AG04449 (cell line): ENCODE data around the gene FGF19.

ENCODE experiments used
- CTCF ChIA-PET: fragments of 350-600 bp; formaldehyde crosslinking; extraction: SDS; loops from one replicate; lab custom pipeline; 2021; ENCODE audit warnings: antibody characterized with exemption; lab: Yijun Ruan, JAX
- POLR2A ChIA-PET: fragments of 400-600, 350-600 bp; formaldehyde crosslinking; extraction: SDS; loops from one replicate; lab custom pipeline; 2020; ENCODE audit warnings: antibody characterized with exemption, inconsistent platforms; lab: Yijun Ruan, JAX
- DNase-seq: peaks from one replicate; pipeline ENCODE4 v3.0.0-alpha.2; 2010; ENCODE audit warnings: low read depth, low spot score
- H3K4me3 ChIP-seq: 2 replicates; pipeline ENCODE4 v1.5.1; 2011; ENCODE audit warnings: low read depth, mild to moderate bottlenecking, control low read depth, low read length
- CTCF ChIP-seq: IDR thresholded peaks from one replicate; pipeline ENCODE4 v1.5.1; 2011; ENCODE audit warnings: mild to moderate bottlenecking, moderate library complexity, low read length, control low read depth, inconsistent platforms; ENCODE audit not compliant: insufficient read depth; ENCODE audit errors: missing control alignments

FGF19 gene

GRCh38 chr11:69732910-69733309 is 29.1 kb upstream of the FGF19 start:
- TF ChIP-seq CTCF: no peak
- CTCF ChIA-PET: no interaction called here
- POLR2A ChIA-PET: no interaction called here
- H3K4me3 ChIP-seq: no peak overlapping the region
- no peak for DNase-seq

- H3K4me3 ChIP-seq: no peak overlapping the region
- no peak for TF ChIP-seq CTCF
- POLR2A ChIA-PET: no interaction called here
- CTCF ChIA-PET: interaction anchor here (1.4 kb wide), 1 partner anchor 14 kb away, joined by 5 read pairs; no protein-coding TSS in a partner anchor
- DNase-seq: no peak
These were observed 27.3 kb upstream of the FGF19 start for GRCh38 chr11:69731110-69731509.

GRCh38 chr11:69730500-69730899 is 26.7 kb upstream of the FGF19 start:
- POLR2A ChIA-PET: no interaction called here
- H3K4me3 ChIP-seq: no peak overlapping the region
- DNase-seq: no peak
- CTCF ChIA-PET: interaction anchor here (1.4 kb wide), 1 partner anchor 14 kb away, joined by 5 read pairs; no protein-coding TSS in a partner anchor
- no peak for TF ChIP-seq CTCF

- no peak for TF ChIP-seq CTCF
- ChIA-PET POLR2A (no interaction called here), CTCF (interaction anchor here (1.8 kb wide), 1 partner anchor 12 kb away, joined by 5 read pairs; no protein-coding TSS in a partner anchor)
- no peak overlapping the region for H3K4me3 ChIP-seq
- no peak for DNase-seq
These were observed 25.4 kb upstream of the FGF19 start for GRCh38 chr11:69729252-69729651.

GRCh38 chr11:69727266-69727665 is 23.4 kb upstream of the FGF19 start:
- TF ChIP-seq CTCF: no peak
- no peak overlapping the region for H3K4me3 ChIP-seq
- no peak for DNase-seq
- POLR2A ChIA-PET: no interaction called here
- CTCF ChIA-PET: interaction anchor here (1.8 kb wide), 1 partner anchor 10 kb away, joined by 5 read pairs; no protein-coding TSS in a partner anchor

- POLR2A ChIA-PET: no interaction called here
- CTCF ChIA-PET: no interaction called here
- no peak for TF ChIP-seq CTCF
- DNase-seq: no peak
- no peak overlapping the region for H3K4me3 ChIP-seq
These were observed 22.7 kb upstream of the FGF19 start for GRCh38 chr11:69726481-69726880.
